Transverse colon (tissue), 4 donors: ENCODE results near the gene CIT.

Experiments
- EP300 ChIP-seq: sonication (generic); formaldehyde crosslinking; IDR thresholded peaks from one replicate; pipeline ENCODE4 v1.6.1; 2017; ENCODE audit warnings: antibody characterized with exemption, low read depth
- POLR2A ChIP-seq: fragments of 450-650 bp; IDR thresholded peaks from one replicate; pipeline ENCODE4 v1.6.1; 2016; ENCODE audit warnings: antibody characterized with exemption, mild to moderate bottlenecking, moderate library complexity
- POLR2AphosphoS5 ChIP-seq, 3 donors: sonication (generic); formaldehyde crosslinking; IDR thresholded peaks; one replicate each; pipeline ENCODE4 v1.6.1; 2016; ENCODE audit warnings: antibody characterized with exemption in 3 of 3
- TF ChIP-seq, protein P1 (sequence below), 5 experiments: fragments of 200-600 bp in 3 of 5; fragments of 450-650 bp in 2 of 5; sonication (generic) in 3 of 5; IDR thresholded peaks; 1 replicate in 2 of 5; 2 replicates in 3 of 5; pipeline ENCODE4 v1.5.1; 2016 to 2017; ENCODE audit warnings: antibody characterized with exemption in 5 of 5, inconsistent platforms in 3 of 5, mild to moderate bottlenecking in 2 of 5, moderate library complexity in 1 of 5

DNA sequence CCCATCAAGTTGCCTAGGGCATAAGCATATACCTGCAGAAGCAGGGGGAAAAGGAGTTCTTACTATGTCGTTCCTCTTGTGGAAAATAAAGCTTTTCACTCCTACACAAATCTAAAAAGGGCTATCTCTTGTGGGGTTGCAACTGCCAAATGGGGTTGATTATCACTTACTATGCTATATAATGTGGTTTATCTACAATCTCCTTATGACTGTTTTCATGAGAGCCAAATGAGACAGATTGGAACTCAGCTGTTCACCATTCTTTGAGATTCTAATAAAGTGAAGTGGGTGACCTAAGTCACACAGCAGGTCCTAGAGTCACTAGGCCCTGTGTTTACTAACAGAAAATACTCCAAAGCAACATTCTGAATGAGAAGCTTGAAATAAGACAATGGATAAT, 47.7 kb downstream of the CIT start:
- TF ChIP-seq, protein P1, sequence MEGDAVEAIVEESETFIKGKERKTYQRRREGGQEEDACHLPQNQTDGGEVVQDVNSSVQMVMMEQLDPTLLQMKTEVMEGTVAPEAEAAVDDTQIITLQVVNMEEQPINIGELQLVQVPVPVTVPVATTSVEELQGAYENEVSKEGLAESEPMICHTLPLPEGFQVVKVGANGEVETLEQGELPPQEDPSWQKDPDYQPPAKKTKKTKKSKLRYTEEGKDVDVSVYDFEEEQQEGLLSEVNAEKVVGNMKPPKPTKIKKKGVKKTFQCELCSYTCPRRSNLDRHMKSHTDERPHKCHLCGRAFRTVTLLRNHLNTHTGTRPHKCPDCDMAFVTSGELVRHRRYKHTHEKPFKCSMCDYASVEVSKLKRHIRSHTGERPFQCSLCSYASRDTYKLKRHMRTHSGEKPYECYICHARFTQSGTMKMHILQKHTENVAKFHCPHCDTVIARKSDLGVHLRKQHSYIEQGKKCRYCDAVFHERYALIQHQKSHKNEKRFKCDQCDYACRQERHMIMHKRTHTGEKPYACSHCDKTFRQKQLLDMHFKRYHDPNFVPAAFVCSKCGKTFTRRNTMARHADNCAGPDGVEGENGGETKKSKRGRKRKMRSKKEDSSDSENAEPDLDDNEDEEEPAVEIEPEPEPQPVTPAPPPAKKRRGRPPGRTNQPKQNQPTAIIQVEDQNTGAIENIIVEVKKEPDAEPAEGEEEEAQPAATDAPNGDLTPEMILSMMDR (IDR thresholded peaks at IDR 0.05), result no peak
- TF ChIP-seq POLR2A (no peak), POLR2AphosphoS5 (IDR thresholded peaks at IDR 0.05) (no peak), EP300 (no peak)
